NCI-H2029 (cell line): Measurements from ENCODE around the gene CRYGS.
"Not testable (repeated sequence)": the region's sequence is repeated elsewhere in the genome, so short reads cannot be mapped to it uniquely, and the experiment has no call there.

Source experiments
- DNase-seq: peaks from one replicate; lab custom pipeline; 2025; lab: John Stamatoyannopoulos, UW

The CRYGS gene

DNA sequence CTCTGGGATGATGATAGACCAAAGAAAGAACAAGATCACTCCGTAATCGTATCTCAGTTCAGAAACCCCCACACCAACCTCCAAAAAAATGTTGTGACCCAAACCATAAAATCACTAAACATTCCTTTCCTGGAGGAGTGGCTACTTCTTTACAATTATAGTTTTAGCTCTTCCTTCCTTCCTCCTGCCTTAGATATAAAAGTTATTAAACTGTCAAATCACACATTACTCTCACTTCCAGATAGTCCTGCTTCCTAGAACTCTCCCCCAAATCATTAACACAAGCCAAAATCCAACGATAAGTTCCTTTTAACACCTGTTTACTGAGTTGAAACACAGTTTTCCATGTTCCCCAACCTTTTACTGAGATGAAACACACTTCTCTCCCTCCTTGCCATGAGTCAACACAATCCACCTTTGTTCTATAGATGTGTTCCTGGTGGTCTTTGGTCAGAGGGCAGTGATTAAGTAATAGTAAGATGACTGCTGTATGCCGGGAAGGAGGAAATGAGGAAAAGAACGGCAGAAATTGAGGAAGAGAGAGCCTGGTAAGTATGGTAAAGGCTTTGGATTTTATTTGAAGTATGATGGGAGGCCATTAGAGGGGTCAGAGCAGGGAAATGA, 8.3 kb upstream of the CRYGS start:
- no peak for DNase-seq

DNA sequence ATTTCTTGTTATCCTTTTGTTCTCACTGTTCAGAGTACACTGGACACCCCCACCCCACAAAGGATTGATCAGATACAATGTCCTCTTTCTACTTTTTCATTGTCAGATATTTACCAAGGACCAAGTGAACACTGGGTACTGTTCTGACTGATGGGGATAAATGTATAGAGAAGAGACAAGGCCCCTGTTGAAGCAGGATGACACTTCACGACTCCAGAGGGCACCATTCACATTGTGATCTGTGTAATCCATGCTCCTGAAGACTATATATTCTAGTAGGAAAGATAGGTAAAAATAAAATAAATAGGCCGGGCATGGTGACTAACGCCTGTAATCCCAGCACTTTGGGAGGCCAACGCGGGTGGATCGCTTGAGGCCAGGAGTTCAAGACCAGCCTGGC, 7.2 kb upstream of the CRYGS start:
- no peak for DNase-seq

DNA sequence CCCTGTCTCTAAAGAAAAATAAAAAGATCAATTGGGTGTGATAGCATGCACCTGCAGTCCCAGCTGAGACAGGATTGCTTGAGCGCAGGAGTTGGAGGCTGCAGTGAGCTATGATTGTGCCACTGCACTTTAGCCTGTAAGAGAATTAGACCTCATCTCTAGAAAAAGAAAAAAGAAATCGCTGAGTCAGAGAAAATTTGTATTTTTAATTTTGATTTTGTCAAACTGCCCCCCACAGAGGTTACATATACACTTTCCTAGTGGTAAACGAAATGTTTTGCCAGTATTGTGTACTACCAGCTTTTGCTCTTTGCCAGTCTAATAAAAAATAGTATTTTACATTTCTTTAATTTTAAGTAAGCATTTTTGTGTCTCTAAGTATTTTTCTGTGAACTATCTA, 5.3 kb upstream of the CRYGS start:
- DNase-seq: no peak

DNA sequence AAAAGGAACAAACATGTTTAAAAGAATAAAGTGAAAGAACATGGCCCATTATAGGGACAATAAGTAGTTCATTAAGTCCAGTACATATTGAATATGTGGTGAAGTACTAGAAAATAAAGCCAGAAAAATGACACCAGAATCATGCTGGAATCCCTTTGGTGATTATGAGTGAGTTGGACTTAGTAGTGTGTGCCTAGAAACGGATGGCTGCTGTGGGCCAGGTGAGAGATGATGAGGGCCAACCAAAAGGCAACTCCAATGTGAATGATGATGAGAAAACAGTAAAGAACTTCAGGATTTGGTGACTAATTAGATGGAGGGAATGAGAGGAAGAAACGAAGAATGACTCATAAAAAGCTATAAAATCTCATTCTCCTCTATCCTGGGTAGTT, 3.3 kb downstream of the CRYGS start:
- DNase-seq: no peak

DNA sequence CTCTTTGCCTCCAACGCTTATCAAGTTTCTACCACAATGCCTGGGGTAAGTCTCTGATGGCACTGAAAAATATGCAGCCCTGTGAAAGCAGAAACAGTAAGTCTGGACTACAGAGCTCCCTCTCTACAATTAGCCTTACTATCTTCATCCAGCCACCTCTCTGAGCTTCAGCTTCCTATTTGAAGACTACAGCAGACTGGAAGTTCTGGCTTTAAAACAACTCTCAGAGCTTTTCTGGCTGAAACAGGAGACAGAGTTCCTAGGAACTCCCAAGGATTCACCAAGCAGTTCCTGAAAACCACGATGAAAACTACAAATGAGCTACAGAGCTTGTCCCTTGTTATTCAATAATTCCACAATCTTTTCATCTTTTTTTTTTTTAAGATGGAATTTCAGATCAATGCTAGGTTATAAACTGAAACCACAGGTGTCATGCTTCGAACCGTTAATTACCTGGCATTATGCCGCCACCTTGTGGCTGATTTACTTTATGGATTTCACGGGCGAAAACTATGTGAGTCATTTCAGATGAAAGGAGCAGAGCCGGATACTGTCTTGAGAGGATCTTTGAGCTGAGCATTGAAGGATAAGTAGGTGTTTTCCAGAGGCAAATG, 3.9 kb downstream of the CRYGS start:
- DNase-seq: peak; percentile 33

DNA sequence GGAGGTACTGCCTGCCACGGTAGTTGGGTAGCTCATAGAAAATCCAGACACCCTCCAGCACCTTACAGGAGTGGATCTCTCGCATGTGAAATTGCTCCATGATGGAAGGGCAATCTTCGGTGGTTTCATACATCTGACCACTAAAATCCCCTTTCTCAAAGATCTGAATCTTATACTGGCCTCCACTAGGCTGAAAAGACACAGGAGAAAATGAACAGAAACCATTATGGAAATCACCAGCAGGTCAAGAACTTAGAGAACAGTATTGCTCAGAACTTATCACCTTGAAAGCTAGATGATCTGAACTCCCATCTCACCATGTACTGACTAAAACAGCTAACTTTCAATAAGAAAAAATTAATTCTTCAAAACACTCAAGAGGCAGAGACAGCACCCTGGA, 5.4 kb downstream of the CRYGS start:
- DNase-seq: no peak

DNA sequence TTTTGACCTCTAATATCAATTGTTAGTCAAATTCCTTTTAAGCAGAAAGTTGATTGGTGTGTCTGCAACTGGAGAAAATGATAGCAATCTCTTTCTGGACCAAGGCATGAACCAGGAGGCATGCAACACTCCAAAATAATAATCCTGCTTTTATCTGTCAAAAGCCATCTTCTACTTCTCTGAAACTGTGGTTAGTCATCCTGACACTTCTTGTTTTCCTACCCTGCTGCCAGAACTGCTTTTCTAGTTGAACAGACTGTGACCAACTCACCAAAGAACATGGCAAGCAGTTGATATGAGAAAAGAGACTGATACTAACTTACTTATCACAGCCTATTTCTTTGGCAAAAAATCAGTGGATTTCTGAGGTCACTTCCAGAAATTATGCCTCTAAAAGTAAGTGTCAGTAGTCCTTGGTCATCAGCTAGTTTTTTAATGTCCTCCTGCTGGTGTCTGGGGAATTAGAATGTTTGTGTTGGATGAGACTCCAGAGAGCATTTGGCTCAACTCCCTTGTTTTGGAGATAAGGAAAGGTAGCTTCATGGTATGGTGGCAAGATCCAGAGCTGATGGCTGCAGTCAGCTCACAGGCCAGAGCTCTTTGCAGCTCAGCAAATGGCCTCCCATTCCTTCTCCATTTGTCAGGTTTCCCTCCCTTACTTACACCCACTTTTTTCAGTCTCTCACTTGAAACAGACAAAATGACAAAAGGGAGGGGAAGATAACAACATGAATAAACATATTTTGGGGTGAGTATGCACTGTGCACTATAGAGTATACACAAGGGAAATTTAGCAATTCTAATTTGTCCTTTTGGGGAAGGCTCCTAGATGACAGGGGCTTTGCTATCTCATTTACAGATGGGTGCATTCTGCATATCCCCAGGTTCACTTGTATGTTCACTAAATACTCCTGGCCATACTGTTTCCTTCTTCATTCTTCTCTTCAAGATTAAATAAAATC, 7.0 kb downstream of the CRYGS start:
- DNase-seq: no peak

DNA sequence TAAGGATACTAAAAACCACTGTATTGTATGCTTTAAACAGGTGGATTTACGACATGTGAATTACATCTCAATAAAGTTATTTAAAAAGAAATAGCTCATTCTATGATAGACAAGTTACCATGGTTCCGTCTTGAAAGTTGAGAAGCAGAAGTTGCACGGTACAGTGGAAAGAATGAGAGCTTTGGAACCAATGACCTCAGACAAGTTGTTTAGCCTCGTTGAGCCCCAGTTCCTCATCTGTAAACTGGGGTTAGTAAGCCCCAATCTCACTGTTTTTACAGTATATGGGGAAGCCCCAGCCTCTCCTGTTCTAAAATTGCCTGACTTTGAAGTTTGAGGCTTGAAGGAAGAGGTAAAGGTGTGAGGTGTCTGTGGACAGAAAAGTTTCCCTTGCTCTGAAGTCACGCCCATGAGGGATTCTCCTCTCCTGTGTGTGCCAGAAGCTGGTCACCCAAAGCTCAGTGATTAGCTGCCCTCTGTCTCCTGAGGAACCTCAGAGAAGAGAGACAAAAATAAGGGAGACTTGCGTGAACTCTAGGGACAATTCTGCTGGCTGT, 10.0 kb downstream of the CRYGS start:
- no peak for DNase-seq

DNA sequence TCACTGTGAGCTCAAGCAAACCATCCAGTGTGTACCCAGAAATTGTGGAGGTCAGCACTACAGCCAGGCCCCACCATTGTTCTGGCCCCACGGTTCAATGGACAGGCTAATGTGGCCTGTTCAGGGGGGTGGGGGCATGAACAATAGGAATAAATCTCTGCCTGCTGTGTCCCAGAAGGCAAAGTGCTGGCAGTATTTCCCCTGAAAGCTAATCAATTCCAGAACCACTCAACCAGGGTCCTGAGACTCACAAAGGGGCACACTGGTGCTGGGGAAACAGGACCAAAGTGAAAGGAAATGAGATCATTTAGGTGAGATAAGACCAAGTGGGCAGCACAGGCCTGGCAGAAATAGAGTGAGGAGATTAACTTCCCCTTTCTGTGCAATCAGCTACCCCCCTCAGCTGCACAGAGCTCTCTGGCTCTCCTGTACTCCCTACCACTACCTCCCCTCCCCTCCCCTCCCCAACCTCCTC, 11.5 kb downstream of the CRYGS start:
- no peak for DNase-seq

DNA sequence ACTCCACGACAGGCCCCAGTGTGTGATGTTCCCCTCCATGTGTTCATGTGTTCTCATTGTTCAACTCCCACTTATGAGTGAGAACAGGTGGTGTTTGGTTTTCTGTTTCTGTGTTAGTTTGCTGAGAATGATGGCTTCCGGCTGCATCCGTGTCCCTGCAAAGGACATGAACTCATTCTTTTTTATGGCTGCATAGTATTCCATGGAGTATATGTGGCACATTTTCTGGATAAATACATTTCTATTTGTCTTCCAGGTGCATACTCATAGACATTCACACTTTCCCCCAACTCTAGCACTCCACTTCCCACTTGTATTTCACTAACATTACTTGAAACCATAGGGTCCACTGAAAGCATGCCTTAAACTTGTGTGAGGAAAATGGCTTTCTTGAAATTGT, 12.5 kb downstream of the CRYGS start:
- DNase-seq: not testable (repeated sequence)

DNA sequence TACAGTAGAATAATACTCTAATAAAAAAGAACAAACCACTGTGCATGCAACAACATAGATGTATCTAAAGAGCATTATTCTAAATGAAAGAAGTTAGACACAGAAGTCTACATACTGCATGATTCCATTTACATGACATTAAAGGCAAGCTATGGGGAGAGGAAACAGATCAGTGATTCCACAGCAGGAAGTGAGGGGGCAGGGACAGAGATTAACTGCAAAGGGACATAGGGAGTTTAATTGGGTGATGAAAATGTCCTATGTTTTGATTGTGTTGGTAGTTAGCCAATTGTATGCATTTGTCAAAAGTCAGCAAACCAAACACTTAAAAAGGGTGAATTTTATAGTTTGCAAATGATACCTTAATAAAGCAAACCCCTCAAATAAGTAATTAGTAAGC, 13.8 kb downstream of the CRYGS start:
- DNase-seq: no peak

DNA sequence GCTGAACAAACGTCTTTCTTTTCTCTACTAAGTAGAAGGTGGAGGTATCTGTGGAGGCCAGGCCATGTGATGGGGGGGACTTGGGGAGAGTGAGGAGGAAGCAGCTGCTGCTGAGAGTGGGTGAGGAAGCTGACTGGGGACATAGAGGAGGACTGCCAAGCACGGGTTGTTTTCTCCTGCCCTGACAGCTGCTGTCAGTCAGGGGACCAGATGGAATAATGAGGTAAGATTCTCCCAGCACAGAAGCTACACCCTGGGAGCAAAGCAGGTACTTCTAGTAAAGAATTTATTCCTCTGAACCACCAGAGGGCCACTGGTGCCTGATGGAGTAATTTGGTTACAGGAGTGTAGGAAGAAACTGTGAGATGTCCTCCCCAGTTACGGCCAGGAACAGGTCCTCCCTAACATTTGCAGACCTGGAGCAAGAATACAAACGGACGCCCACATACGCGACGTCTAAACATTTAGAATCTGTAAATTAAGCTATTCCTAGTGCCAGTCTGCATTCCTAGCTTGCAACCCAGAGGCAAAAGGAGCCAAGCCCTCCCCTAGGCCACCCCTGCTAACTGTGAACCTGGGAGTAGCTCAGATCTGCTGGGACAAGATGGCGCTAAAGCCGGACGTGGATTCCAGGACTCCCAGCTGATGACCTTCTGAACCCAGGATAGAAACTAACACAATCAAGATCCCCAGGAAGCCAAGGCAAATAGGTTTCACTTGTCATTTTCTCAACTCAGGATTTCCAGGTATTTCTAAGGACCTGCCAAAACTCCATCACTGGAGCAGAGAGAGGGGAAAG, 14.8 kb downstream of the CRYGS start:
- DNase-seq: no peak

DNA sequence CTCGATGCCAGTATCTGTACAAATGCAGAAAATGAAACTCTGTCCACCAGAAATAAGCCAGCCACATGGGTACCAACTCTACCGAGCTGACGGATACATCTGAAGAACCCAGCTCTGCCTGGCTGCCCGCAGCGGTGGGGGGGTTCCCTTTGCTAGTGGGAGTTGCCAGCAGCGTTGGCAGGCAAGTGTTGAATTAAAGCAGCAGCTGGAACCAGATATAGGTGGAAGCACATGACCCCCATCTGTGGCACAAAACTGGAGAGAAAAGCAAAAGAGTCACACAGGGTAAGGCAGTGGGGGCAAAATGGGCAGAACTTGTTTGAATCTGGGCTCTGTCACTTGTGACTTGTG, 17.9 kb downstream of the CRYGS start:
- no peak for DNase-seq

DNA sequence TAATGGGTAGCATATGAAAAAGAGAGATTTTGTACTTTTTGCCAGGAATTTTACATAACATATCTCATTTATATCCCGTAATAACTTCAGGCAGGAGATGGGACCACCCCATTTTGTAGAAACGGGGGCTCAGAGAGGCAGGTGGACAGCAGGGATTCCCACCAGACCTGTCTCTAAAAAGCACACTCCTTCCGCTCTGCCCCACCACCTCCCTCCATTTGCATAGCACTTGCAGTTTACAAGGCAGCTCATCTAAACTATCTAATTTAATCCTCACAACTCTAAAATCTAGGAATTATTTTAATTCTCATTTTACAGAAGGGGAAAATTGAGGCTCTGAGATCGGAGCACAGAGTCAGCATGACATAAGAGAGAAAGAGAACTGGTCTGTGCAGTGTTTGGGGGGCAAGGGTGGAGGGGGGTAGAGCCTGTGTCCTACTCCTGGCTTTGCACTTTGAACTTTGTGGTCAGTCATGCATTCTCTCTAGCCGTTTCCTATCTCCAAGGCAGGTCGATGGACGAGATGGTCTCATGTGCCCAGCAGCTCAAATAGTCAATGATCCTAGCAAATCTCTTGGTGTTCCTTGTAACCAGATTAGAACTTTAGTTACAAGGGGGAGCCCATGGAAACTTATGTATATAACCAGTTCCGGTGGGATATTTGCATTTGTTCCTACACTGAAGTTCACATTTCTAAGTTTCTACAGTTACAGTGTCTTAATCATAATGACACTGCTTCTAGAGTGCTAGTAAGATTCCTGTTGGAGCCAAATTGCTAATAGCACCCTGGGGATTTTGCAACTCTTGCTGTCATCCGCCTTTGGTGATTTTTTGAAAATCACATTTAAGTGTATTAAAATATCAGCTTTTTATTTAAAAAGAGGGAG, 18.6 kb downstream of the CRYGS start:
- DNase-seq: no peak

DNA sequence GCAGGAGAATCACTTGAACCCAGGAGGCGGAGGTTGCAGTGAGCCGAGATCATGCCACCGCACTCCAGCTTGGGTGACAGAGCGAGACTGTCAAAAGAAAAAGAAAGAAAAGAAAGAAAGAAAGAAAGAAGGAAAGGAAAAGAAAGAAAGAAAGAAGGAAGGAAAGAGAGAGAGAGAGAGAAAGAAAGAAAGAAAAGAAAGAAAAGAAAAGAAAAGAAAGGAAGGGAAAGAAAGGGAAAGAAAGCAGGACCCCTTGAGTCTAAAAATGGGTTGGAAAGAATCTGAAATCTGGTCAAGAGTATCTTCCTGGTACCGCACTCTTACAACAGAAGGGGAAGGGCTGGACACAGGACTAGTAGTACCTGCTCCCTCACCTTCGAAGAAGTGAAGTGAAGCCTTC, 19.6 kb downstream of the CRYGS start:
- DNase-seq: no peak

DNA sequence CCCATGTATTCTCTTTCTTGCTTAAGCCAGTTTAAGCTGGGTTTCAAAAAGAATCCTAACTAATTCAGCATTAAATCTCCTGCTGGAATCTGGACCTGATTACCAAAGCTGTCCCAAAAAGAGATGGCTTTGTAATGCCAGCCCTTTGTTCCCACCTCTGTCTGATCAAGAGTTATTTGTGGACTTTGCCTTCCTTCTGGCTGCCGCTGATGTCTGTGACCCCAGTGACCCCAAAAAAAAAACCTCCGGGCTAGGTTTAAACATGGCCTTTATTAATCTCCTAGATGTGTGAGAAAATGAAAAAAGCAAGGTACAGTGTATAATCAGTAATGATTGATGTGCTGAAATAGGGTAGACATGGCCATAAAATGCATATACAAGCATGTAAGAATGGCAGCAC, 20.7 kb downstream of the CRYGS start:
- no peak for DNase-seq

DNA sequence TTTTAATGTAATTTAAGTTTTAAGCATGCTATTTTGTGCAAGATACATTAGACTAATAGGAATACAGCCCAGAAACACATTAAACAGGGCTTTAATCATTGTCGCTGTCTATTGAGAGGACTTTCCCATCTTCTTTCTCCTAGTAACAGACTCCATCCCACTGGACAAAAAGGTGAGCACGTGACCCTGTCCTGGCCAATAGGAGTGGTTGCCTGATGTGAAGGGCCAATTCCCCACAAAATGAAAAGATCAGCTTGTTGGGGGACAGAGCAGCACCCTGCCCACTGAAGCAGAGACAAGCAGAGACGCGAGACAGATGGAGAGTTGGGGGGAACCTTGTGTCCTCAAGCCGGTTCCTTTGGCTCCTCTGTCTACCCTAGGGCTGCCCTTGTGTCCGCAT, 21.2 kb downstream of the CRYGS start:
- DNase-seq: no peak

DNA sequence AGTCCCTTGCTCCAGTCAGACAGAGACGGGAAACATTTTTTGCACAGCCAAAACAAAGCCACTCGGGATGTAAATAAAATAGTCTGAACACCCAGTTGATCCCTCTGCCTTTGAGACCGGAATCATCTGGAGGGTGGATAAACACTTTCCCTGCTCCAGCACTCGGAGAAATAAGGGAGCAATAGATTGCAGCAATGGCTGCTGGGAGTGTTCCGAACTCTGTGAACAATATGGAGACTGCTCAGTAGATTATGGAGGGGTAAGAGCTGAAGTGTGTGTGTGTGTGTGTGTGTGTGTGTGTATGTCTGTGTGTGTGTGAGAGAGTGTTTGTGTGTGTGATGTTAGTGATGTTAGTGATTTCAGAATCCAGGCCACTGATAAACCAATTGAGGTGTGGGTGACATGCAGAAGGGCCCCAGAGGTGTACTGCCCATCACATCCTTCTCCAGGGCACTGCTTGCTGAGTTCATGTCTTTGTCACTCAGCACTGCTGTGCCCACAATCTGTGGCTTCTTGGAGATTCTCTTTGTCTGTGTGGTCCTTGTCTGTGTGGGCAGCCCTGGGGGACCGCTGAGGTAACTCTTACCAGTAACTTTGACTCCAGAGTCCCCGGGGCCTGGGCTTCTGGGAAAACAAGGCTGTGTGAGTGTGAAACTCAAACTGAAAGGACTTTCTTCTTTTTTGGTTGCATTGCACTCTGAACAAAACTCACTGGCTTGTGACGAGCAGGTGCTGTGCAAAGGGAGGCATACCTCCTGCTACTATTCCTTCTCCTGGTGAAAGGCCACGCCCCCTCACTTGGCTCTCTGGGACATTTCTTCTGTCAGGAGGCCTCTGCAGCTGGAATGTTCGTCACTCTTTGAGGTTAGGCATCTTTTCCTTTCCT, 23.0 kb downstream of the CRYGS start:
- DNase-seq: no peak

DNA sequence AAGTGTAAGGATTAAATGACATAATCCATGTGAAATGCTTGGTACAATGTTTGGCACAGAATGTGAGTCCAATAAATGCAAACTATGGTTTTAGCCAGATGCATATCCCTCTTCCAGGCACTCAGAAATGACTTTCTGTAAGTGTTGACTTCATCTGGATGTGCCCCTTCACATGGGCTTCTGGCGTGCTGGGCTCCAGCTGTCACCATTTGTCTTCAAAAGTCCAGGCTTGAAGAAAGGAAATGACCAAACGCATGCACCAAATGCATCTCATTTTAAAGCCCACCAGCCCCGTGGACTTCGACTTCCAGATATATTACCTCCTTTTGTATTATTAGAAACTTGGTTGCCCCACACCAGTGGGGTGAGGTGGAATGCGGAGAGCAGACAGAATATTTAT, 23.7 kb downstream of the CRYGS start:
- no peak for DNase-seq
